Osteocyte (in vitro differentiated cells): Measurements from ENCODE around the gene PEAR1. TPM values are rescaled to one million over a fixed set of nuclear protein-coding genes. Genes with fewer than 3 reads are reported as not detected.
A peak's percentile ranks its signal among the peaks of the same experiment; 100 is the strongest.

Source experiments
- DNase-seq: peaks from one replicate; pipeline ENCODE4 v3.0.0; 2021; ENCODE audit warnings: mixed read lengths; ENCODE audit not compliant: unreplicated experiment; ENCODE audit errors: extremely low spot score
- H3K27ac Mint-ChIP-seq: one replicate; pipeline ENCODE4 v1.8.0; 2021; ENCODE audit warnings: mild to moderate bottlenecking, mixed read lengths; ENCODE audit not compliant: unreplicated experiment
- H3K27me3 Mint-ChIP-seq: one replicate; pipeline ENCODE4 v1.8.0; 2021; ENCODE audit warnings: mixed read lengths; ENCODE audit not compliant: unreplicated experiment
- H3K36me3 Mint-ChIP-seq: one replicate; pipeline ENCODE4 v1.8.0; 2021; ENCODE audit warnings: mixed read lengths; ENCODE audit not compliant: unreplicated experiment
- H3K4me1 Mint-ChIP-seq: one replicate; pipeline ENCODE4 v1.8.0; 2021; ENCODE audit warnings: mixed read lengths; ENCODE audit not compliant: unreplicated experiment
- H3K4me3 Mint-ChIP-seq: one replicate; pipeline ENCODE4 v1.8.0; 2021; ENCODE audit warnings: mild to moderate bottlenecking, moderate library complexity, mixed read lengths; ENCODE audit not compliant: unreplicated experiment
- H3K9me3 Mint-ChIP-seq: one replicate; pipeline ENCODE4 v1.8.0; 2021; ENCODE audit warnings: mixed read lengths; ENCODE audit not compliant: unreplicated experiment
- total RNA-seq: library from RNA; stranded (reverse); gene quantifications from 2 replicates; pipeline ENCODE4 v1.2.1, GENCODE V29; 2021
- TF ChIP-seq, protein P1 (sequence below): fragments of 200-600 bp; sonication (generic); IDR thresholded peaks from 2 replicates; pipeline ENCODE4 v1.5.0; 2021; ENCODE audit warnings: antibody characterized with exemption, mild to moderate bottlenecking, moderate library complexity

PEAR1 gene
- total RNA-seq, 1 donor from 2014 or later: 27.4 TPM

DNA sequence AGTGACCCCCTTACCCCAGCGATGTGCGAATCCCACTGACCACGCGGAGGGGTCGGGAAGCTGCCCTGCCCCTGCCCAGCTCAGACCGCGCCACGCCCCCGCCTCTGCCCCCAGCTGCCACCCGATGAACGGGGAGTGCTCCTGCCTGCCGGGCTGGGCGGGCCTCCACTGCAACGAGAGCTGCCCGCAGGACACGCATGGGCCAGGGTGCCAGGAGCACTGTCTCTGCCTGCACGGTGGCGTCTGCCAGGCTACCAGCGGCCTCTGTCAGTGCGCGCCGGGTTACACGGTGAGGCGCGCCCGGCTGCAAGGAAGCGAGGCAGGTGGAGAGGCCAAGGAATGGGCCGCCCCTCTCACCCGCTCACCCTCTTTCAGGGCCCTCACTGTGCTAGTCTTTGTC lies 15.0 kb downstream of the PEAR1 start:
- no peaks in the 10 kb centered on the region for H3K9me3 Mint-ChIP-seq
- H3K4me1 Mint-ChIP-seq: peaks cover 13% of the 10 kb centered on the region
- TF ChIP-seq, protein P1, sequence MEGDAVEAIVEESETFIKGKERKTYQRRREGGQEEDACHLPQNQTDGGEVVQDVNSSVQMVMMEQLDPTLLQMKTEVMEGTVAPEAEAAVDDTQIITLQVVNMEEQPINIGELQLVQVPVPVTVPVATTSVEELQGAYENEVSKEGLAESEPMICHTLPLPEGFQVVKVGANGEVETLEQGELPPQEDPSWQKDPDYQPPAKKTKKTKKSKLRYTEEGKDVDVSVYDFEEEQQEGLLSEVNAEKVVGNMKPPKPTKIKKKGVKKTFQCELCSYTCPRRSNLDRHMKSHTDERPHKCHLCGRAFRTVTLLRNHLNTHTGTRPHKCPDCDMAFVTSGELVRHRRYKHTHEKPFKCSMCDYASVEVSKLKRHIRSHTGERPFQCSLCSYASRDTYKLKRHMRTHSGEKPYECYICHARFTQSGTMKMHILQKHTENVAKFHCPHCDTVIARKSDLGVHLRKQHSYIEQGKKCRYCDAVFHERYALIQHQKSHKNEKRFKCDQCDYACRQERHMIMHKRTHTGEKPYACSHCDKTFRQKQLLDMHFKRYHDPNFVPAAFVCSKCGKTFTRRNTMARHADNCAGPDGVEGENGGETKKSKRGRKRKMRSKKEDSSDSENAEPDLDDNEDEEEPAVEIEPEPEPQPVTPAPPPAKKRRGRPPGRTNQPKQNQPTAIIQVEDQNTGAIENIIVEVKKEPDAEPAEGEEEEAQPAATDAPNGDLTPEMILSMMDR: no peak
- H3K36me3 Mint-ChIP-seq: peaks cover 16% of the 10 kb centered on the region
- no peaks in the 10 kb centered on the region for H3K27me3 Mint-ChIP-seq
- H3K27ac Mint-ChIP-seq: no peak overlapping the region
- no peak overlapping the region for H3K4me3 Mint-ChIP-seq
- DNase-seq: no peak

DNA sequence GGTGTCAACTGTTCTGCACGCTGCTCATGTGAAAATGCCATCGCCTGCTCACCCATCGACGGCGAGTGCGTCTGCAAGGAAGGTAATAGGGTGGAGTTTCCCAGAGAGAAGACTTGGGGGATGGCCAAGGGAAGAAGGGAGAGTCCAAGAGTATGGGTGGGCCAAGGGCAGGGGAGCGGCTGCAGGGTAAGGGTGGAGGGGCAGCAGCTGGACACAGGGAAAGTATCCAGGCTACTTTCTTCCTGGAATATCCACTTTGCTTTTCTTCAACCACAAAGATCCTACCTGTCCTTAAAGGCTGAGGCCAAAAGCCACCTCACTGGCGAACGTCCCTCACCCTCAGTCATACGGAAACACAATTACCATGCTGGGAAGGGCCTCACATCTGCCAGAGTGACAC lies 15.4 kb downstream of the PEAR1 start:
- Mint-ChIP-seq H3K27ac (no peak overlapping the region), H3K9me3 (no peaks in the 10 kb centered on the region), H3K27me3 (no peaks in the 10 kb centered on the region), H3K36me3 (peaks cover 19% of the 10 kb centered on the region), H3K4me3 (no peak overlapping the region), H3K4me1 (peaks cover 9% of the 10 kb centered on the region)
- TF ChIP-seq, protein P1: no peak
- DNase-seq: no peak

DNA sequence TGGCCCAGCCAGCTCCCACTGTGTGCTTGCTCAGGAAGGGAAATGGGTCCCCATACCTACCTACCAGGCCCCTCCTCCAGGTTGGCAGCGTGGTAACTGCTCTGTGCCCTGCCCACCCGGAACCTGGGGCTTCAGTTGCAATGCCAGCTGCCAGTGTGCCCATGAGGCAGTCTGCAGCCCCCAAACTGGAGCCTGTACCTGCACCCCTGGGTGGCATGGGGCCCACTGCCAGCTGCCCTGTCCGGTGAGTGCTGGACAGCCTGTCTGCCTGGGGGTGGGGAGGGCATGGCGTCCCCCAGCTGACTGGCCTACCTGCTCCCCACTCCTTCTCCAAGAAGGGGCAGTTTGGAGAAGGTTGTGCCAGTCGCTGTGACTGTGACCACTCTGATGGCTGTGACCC lies 16.2 kb downstream of the PEAR1 start:
- no peak overlapping the region for H3K27ac Mint-ChIP-seq
- TF ChIP-seq, protein P1: no peak
- H3K36me3 Mint-ChIP-seq: peaks cover 24% of the 10 kb centered on the region

DNA sequence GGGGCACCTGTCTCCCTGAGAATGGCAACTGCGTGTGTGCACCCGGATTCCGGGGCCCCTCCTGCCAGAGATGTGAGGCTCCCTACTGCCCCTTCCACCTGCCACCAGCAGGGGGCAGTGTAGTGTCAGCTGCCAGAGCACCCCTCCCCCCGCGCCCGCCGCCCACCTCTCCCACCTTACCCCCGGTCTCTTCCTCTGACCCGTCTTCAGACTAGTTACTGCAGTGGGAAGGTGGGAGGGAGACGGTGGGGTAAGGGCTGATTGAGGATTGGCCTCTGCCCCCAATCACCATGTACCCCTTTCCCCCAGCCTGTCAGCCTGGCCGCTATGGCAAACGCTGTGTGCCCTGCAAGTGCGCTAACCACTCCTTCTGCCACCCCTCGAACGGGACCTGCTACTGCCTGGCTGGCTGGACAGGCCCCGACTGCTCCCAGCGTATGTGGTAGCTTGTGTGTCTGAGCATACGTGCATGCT lies 16.8 kb downstream of the PEAR1 start:
- Mint-ChIP-seq H3K27ac (no peak overlapping the region), H3K4me1 (peaks cover 7% of the 10 kb centered on the region), H3K27me3 (no peaks in the 10 kb centered on the region), H3K36me3 (peaks cover 30% of the 10 kb centered on the region), H3K9me3 (no peaks in the 10 kb centered on the region), H3K4me3 (no peak overlapping the region)
- TF ChIP-seq, protein P1: peak; percentile 80
- DNase-seq: no peak

More for the DNA sequence above, 16.2 kb downstream of the PEAR1 start:
- Mint-ChIP-seq H3K27me3 (no peaks in the 10 kb centered on the region), H3K9me3 (no peaks in the 10 kb centered on the region), H3K4me3 (no peak overlapping the region), H3K4me1 (peaks cover 7% of the 10 kb centered on the region)
- no peak for DNase-seq

DNA sequence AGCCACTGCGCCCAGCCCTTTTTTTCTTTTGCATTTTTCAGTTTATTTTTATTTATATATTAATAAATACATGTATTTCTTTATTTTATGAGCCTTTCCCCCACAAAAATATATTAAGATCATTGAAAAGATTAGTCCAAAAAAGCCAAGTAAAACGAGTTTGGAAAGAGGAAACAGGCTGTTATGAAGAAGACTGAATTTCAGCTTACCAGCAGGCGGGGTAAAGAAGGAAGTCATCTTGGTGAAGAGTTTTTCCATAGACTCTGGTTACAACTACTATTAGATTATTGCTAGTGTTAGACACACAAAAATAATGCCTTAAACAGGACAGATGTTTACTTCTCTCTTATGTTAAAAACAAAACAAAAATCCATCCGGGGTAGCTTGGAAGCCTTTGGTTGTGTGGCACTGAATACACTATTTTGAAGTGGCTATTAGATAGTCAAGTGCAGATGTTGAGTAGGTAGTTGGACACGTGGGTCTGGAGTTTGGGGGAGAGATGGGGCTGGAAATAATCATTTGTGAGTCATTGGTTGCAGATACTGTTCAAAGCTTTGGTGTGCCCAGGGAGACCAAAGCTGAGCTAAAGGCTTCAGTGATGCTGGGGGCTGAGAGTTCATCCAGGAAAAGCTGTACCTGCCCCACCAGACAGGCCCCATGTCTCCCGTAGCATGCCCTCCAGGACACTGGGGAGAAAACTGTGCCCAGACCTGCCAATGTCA lies 18.2 kb downstream of the PEAR1 start:
- TF ChIP-seq, protein P1: no peak
- Mint-ChIP-seq H3K4me3 (no peak overlapping the region), H3K27me3 (no peaks in the 10 kb centered on the region), H3K9me3 (no peaks in the 10 kb centered on the region), H3K4me1 (peaks cover 6% of the 10 kb centered on the region), H3K36me3 (peaks cover 29% of the 10 kb centered on the region), H3K27ac (no peak overlapping the region)
- no peak for DNase-seq
